Measurements from ENCODE around the gene SND1.

Gene SND1

DNA sequence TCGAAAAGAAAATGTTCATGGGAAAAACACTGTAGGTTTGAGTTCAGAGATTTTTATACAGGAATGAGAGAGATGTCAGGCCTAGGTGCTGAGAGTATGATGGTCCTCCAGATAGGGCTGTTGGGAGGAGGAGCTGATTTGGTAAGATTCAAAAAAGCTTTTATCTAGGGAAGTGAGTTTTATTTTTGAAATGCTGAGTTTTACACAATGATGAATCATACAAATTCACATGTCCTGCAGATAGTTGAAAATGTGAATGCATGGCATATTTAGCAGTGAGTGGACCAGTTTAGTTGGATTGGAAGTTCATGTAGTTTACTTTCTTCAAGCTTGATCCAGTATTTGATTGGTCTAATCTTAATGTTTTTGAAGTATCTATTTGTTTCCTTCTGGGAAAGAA is 224.4 kb downstream of the SND1 start:
- DNase-seq = no peak

DNA sequence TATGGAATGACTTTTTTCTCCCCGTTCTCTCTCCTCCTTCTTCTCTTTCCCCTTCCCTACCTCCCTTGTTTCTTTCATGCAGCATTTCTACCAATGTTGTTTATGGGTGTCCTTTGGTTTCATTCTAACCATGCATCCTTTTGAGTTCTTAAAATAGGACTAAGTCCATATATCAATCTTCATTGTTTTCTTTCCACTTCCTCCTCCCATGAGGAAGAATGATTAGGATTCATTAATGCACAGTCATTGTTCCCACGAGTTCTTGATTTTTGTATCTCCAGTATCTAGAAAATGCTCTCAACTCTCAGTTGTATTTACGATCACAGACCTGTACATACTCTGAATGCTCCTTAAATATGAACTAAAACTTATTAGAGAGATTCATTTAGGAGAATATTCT is 226.0 kb downstream of the SND1 start:
- no peak for DNase-seq

DNA sequence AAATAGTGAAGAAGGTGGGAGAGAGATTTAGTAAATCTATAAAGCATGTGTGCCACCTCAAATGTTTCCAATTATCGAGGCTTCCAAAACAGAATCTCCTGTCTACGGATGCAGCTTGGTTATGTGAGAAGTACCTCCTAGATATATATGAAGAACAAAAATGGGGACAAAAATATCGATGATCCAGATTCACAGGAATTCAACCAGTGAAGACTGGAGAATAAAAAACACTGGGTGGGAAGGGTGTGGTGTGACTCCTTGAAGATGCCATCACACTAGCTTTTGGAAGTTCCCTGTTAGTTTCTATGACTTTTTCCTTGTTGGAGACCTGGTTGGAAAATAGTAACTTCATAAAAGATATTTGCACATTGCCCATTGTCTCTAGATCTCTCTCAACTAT is 226.8 kb downstream of the SND1 start:
- no peak for DNase-seq

DNA sequence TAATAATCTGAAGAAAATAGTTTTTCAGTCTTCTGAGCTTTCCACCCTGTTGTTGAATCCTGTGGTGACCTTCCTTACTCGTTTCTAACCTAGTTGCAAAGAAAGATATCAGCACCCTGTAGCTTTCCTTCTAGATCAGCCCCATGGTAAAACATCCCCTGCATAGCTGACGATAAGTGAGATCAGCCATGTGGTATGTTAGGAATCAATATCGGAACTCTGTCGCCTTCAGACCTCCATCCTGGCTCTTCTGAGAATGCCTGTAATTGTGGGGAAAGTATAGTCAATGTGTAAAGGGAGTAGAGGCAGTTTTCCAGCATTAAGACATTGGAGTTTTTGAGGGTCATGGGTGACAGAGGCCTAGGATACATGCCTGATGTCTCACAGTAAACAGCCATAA is 227.4 kb downstream of the SND1 start:
- no peak for DNase-seq

DNA sequence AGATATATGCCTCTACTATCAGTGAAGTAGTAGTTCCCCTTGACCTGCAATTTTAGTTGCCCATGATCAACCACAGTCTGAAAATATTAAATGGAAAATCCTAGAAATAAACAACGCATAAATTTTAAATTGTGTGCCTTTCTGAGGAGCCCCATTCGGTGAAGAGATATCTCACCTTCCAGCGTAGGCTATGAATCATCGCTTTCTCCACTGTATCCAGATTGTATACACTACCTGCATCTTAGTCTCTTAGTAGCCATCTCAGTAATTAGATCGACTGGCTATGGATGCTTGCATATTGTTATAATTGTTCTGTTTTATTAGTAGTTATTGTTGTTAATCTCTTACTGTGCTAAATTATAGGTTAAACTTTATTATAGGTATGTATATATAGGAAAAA is 227.9 kb downstream of the SND1 start:
- no peak for DNase-seq

- no peak for DNase-seq
Measured at GRCh38 chr7:127880454-127880853, 228.5 kb downstream of the SND1 start.

DNA sequence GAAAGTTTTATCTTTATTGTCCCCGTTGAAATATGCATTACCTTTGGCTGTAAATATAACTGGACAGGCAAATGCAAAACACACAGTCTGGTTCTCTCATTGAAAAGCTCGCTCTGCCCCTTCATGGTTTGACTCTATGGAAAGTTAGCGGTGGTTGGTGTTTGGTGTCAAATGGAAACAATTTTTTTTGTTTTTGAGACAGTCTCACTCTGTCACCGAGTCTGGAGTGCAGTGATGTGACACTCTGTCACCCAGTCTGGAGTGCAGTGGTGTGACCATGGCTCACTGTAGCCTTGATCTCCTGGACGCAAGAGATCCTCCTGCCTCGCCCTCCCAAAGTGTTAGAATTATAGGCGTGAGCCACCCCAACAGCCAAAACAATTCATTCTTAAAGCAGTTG is 229.6 kb downstream of the SND1 start:
- no peak for DNase-seq

DNA sequence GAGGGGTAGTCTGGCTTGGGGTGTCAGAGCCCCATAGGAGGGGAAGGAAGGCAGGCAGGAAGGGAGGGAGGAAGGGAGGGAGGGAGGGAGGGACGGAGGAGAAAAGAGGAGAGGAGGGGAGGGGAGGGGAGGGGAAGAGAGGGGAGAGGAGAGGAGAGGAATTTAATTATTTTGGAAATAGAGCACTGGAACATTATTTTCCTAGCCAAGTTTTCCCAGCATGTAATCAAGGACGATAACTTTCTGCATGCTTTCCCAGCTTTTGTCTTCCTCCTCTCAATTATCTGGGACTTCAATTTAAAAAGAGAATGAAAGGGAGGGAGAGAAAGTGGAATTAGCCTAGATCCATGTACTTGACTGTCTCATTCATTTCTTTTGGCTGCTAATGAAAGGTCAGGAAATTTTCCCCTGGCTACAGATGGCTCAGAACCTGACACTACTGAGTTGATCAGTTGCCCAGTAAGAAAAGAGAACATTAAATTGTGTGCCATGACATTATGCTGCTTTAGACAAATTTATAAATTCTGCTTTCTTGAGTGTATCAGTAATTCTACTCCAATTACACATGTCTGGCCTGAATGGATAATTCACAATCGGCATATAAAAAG is 230.4 kb downstream of the SND1 start:
- DNase-seq = peak; percentile 31

DNA sequence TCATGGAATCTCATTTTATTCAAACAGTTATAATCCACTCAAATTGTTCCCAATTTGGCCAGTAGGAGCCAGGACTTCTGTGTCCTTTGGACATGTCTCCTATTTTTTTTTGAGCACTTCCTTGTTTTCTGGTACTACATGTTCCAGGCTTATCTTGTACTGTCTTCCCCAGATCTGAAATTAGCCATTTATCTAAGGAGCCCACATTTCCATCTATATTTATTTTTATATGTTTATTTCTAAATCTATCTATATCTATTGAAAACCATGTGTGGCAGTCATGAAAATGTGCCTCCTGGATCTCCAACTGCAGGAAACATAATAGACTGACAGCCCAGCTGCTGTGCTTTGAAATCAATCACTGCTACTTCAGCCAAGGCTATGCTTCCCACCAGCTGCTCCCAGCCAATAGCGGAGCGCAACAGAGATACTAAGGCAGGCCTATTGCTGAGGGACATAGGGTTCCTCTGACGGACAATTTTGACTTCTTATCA is 232.1 kb downstream of the SND1 start:
- DNase-seq = no peak

- DNase-seq = no peak
Measured at GRCh38 chr7:127885222-127885772, 233.3 kb downstream of the SND1 start.

DNA sequence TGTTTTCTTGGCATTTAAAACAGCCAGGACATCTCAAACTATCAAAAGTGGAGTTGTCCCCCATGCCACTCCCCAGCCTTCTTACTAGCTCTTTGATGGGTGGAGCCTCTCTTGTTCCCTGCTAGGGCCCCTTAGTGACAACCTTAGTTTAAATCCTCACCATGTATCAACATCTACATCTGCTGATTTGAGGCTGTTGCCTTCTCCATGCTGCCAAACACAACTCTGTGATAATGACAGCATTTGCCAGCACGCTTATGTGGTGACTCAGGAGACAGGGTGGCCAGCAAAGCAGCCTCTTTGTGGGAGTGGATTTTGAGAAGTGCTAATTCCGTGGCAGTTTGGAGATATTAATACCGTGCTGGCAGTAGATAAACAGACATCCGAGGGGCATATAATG is 233.8 kb downstream of the SND1 start:
- DNase-seq = peak; percentile 74

GRCh38 chr7:127886248-127886647 is 234.3 kb downstream of the SND1 start:
- DNase-seq = peak; percentile 46

DNA sequence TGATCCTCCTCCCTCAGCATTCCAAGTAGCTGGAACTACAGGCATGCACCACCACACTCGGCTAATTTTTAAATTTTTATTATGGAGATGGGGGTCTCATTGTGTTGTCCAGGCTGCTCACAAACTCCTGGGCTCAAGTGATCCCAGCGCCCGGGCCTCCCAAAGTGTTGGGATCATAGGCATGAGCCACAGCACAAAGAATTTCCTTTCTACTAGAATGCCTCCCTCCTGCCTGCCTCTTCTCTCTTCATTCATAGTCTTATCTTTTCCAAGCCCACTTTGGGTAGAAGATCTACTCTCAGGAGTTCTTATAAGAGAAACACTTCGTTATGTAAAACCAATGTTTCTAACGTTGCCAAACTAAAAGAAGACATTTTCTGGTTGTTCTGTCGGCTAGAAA is 235.1 kb downstream of the SND1 start:
- DNase-seq = no peak

- no peak for DNase-seq
Measured at GRCh38 chr7:127887631-127888030, 235.6 kb downstream of the SND1 start.

DNA sequence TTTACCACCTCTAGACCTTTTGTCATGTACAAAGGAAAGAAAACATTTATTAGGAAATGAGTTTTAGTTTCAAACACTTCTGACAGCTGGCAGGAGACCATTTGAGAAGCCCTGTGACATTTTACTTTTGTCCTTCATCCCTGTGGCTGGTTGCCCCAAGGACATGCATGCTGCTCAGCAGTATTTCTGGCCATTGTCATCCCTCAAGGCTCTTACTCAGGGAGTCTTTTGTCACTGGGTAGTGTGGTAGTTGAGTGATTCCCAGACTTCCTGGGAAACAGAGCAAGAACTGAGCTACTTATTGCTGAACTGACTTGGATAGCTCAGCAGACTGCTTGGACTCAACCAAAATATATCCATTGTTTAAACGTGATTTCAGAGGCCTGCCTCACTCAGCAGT is 236.4 kb downstream of the SND1 start:
- no peak for DNase-seq

DNA sequence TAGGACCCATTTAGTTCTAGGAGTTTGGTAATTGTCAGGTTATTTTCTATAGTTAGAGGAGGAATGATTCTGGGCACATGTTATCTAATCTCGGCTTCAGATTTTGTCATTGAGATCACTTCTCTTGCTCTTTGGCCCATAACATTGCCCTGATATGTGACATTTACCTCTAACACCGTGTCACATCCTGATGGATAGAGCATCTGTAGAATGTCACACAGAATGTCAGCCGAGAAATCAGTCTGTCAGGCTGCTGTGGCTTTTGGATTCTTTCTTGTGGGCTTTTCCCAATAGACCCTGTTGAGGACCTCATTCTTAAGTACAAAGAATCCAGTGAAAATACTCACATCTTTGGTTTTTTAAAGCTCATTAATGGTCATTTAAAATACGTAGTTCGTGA is 236.8 kb downstream of the SND1 start:
- no peak for DNase-seq

DNA sequence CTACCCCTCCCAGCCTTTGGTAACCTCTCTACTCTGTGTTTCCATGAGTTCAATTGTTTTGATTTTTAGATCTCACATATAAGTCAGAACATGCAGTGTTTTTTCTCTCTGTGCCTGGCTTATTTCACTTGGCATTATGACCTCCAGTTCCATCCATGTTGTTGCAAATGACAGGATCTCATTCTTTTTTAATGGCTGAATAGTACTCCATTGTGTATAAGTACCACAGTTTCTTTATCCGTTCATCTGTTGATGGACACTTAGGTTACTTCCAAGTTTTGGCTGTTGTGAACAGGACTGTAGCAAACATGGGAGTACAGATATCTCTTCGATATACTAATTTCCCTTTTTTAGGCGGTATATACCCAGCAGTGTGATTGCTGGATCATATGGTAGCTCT is 237.7 kb downstream of the SND1 start:
- no peak for DNase-seq

- no peak for DNase-seq
Measured at GRCh38 chr7:127890726-127891125, 238.7 kb downstream of the SND1 start.

- DNase-seq = no peak
Measured at GRCh38 chr7:127891144-127891543, 239.2 kb downstream of the SND1 start.

GRCh38 chr7:127891854-127892438 is 240.0 kb downstream of the SND1 start:
- no peak for DNase-seq

- DNase-seq = no peak
Measured at GRCh38 chr7:127892488-127893314, 240.7 kb downstream of the SND1 start.

GRCh38 chr7:127893547-127893946 is 241.6 kb downstream of the SND1 start:
- DNase-seq = no peak

DNA sequence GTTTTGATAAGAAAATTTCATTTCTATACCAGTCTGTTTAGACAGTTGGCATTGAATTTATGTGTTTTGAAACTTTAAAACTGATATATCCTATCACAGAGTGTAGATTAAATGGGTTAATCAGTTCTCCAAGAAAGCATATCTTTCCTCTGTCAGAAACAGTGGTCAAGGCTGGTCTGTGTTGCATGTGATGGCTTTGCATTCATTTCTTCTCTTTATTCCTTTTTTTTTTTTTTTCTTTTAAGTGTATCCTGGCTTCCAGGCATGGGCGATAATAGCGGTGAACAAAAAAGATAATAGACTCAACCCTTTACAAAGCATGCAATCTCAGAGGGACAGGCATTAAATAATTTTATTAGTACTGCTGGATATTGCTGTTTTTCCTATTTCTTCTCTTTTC is 242.6 kb downstream of the SND1 start:
- no peak for DNase-seq

- no peak for DNase-seq
Measured at GRCh38 chr7:127895360-127895759, 243.4 kb downstream of the SND1 start.

Measured in NCI-H446 treated with DMSO at 0.1 percent for 48 hours (cell line).